NCI-H146 treated with DMSO at 0.1 percent for 48 hours (cell line): ENCODE measurements around the gene SLC35A2.
"Not testable (repeated sequence)": the region's sequence is repeated elsewhere in the genome, so short reads cannot be mapped to it uniquely, and the experiment has no call there.

Source experiments
- DNase-seq: peaks from one replicate; lab custom pipeline; 2025; ENCODE audit not compliant: unreplicated experiment; lab: John Stamatoyannopoulos, UW

The SLC35A2 gene

GRCh38 chrX:48854121-48854804, 57.2 kb downstream of the SLC35A2 start:
- not testable (repeated sequence) for DNase-seq

DNA sequence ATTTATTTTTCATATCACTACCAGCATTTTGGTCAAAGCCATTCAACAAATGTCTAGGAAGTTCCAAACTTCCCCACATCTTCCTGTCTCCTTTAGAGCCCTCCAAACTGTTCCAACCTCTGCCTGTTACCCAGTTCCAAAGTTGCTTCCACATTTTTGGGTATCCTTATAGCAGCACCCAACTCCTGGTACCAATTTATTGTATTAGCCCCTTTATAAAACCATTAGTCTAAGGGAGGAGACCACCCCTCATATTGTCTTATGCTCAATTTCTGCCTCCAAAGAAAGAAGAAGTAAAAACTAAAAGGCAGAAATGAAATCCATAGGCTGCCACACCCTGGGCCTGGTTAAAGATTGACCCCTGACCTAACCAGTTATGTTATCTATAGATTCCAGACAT, 58.0 kb downstream of the SLC35A2 start:
- not testable (repeated sequence) for DNase-seq
